Lower leg skin (tissue), 3 donors: ENCODE results near the gene CAMK2D.

Experiments
- CTCF ChIP-seq, 3 donors: fragments of 450-650 bp; IDR thresholded peaks; one replicate each; pipeline ENCODE4 v1.5.1; 2016; ENCODE audit warnings: antibody characterized with exemption in 3 of 3, mild to moderate bottlenecking in 3 of 3, moderate library complexity in 2 of 3
- POLR2A ChIP-seq, 2 donors: fragments of 450-650 bp; IDR thresholded peaks; one replicate each; pipeline ENCODE4 v1.6.1; 2016 to 2017; ENCODE audit warnings: antibody characterized with exemption in 2 of 2, mild to moderate bottlenecking in 1 of 2, moderate library complexity in 1 of 2

- TF ChIP-seq POLR2A (IDR thresholded peaks at IDR 0.05) (no peak), CTCF (IDR thresholded peaks at IDR 0.05) (no peak)
These were observed 261.1 kb downstream of the CAMK2D start for GRCh38 chr4:113500424-113500823.
